GM19099 (cell line): ENCODE data around the gene NRG3.

ENCODE experiments used
- POLR2A ChIP-seq: IDR thresholded peaks from 3 replicates; pipeline ENCODE4 v1.6.1; 2011; ENCODE audit warnings: low read depth; ENCODE audit not compliant: insufficient read length; ENCODE audit errors: extremely low read depth

The NRG3 gene

DNA sequence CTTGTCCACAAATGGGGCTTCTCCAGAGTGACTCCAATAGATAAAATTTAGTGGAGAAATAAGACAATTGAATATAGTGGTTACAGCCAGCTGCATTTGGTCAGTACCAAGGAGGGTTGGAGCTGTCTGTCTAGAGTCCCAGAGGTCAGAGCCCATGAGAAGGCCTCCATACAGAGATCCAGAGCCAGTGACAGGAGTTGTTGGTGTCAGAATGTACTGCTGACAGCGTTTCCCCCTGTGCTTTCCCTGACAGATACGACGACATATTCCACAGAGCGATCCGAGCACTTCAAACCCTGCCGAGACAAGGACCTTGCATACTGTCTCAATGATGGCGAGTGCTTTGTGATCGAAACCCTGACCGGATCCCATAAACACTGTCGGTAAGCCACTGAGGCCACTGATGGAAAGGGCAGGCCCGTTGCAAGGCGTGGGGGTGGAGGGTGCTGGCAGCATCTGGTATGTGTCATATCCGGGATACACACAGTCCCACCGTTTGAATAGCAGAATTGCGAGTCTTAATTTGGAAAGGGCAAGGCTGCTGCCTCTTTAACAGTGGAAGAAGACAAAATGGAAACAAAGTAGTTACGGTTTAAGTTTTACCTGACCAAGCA lies 483.6 kb downstream of the NRG3 start:
- TF ChIP-seq POLR2A, result no peak

DNA sequence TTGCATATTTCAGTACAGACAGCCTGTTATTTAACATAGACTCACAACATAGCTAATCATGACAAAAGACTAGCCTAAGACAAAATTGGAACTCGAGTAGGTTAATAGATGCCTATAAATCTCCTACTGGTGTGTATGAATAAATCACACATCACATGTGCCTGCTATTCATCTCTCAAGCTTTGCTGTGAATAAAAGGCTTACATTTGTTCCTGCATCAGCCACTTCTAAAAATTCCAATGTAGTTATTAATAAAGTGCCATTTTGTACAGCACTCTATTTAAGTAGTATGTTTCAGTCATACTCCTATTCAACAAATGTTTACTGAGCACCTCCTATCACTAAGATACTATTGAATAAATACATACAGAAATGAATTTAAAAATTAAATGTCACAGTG lies 486.3 kb downstream of the NRG3 start:
- TF ChIP-seq POLR2A, result no peak

DNA sequence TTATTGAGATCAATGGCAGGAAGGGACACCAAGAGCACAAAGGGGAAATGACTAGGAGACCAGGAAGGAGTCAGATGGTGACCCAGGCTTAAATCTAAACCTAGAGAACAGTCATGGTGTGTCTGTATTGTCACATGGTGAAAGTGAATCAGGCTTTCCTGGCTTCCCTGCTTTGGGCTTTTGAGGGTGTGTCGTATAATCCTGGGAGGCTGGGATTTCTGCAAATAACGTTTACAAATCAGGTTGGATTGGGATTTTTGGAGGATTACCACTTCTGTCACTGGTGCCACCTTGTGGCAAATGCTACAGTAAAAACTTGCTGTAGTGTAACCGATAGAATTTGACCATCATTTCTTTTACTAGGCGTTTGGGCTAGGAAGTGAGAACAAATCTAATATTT lies 502.6 kb downstream of the NRG3 start:
- no peak for TF ChIP-seq POLR2A

DNA sequence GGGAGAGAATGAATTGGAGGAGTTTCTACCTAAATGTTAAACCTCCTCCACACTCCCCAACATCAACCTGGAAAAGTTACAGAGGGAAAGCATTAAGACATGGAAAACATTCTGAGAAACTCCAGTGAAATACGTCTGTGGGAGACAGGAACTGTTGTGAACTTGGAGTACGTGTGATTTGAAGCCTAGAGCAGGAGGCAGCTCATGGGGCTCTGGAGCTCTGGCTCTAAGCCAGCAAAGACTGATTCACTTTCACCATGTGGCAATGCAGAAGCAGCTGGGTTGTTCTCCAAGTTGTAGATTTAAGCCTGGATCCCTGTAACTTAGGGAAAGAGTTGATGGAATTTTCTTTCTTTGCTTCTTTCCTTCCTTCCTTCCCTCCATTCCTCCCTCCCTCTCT lies 503.2 kb downstream of the NRG3 start:
- TF ChIP-seq POLR2A, result no peak

DNA sequence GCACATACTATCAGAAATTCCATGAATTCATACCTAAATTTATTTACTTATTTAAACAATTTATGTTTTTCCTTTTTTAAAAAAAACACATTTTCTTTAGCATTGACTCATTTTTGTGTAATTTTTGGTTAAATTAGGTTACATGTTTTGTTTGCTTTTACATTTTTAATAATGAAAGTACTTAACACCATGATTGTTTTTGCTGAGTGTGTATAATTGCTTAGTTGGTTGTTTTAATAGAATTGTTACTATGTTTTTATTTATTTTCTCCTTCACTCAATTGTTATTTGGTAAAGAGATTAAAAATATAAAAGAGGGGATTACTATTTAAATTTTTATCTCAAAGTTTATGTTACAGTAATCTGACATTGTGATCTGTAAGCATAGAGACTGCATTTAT lies 508.4 kb downstream of the NRG3 start:
- TF ChIP-seq POLR2A, result no peak

GRCh38 chr10:82390866-82391658 lies 516.1 kb downstream of the NRG3 start:
- no peak for TF ChIP-seq POLR2A

- TF ChIP-seq POLR2A, result no peak
Measured at GRCh38 chr10:82391971-82392370, 517.0 kb downstream of the NRG3 start.

DNA sequence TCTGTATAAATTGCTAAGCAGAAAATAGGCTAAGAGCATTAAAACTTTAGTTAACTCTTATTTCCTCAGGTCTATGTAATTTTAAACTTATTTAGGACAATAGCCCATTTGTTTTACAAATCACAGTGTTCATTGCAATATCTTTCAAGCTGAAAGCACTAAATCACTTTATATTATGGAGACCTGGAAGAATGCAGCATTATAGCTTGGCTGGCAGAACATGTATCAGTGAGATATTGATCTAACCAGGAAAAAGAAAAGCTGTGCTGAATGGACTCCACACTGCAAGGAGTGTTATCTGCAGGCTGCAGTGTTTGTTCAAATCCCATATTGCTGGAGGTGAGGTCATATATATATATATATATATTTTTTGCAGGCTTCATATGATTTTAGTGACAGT lies 517.5 kb downstream of the NRG3 start:
- no peak for TF ChIP-seq POLR2A

- no peak for TF ChIP-seq POLR2A
Measured at GRCh38 chr10:82394122-82394521, 519.1 kb downstream of the NRG3 start.

- TF ChIP-seq POLR2A, result no peak
Measured at GRCh38 chr10:82394987-82395386, 520.0 kb downstream of the NRG3 start.

- no peak for TF ChIP-seq POLR2A
Measured at GRCh38 chr10:82396886-82397285, 521.9 kb downstream of the NRG3 start.

DNA sequence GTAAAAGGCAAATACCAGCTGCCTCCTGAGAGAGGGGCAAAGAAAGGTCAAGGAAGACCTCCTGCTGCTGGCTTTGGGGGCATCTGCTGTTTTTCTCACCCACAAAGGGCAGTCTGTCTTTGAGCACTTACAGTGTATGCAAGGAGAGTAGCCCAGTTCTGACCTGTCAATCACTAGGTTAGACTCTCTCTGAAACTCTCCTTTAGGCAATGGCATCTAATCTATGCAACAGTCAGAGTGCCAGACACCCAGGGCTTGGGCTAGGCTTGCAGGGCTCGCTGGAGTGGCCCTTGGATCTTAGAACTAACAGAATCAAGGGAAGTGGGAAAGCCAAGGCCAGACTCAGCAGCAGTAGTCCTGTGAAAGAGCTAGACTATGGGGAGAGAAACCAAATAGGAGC lies 522.9 kb downstream of the NRG3 start:
- TF ChIP-seq POLR2A, result no peak

DNA sequence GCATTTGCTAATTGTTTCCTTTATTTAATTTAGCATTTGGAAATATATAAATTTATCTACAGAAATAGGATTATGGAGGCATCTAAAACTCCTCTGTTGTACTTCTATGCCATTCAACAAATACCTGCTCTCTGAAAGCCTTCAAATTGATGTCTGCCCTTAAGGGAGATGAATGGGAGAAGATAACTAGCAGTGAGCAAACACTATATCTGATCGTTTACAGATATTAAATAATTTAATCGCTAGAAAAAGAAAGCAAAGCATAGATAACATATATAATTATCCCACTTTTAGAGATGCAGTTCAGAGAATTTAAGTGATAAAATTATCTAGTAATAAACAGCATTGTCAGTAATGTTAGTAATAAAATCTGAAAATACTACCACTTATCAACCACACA lies 524.9 kb downstream of the NRG3 start:
- no peak for TF ChIP-seq POLR2A

GRCh38 chr10:82400841-82401240 lies 525.8 kb downstream of the NRG3 start:
- no peak for TF ChIP-seq POLR2A

DNA sequence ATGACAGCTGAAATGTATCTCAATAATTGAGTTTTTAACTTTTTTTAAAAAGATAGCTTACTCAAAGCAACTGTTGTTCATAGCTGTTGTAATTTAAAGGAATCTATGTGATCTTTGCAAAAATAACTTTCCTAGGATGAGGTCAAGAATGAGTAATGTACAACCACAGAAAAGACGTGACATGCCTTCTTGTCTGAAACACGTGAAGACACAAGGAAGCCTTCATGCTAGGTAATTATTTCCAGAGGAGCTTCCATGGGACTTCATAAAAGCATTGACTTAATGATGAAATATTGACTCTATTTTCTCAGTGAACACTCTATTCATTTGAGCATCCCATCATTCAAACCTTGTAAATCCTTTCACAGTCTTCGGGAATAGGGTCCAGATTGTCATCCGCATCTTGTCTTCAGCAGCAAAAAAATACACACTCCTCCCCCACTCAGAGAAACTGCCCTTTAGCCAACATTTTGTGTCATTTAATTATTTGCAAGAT lies 528.0 kb downstream of the NRG3 start:
- no peak for TF ChIP-seq POLR2A

DNA sequence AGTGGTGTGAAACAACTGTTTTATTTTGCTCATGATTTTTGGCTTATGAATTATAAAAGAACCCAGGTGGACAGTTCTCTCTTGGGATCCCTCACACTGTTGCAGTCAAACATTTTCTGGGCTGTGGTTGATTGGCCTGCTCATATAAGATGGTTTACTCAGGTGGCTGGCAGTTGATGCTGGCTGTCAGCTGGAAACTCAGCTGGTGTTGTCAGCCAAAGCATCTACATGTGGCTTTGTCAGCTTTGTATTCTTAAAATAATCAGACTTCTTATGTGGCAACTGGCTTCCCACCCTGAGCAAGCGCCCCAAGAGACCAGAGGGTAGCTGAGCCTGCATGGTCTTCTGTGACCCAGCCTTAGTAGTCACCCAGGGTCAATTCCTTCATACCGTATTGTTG lies 534.7 kb downstream of the NRG3 start:
- TF ChIP-seq POLR2A, result no peak
